ENCODE measurements around the gene PUSL1. TPM values are rescaled to one million over a fixed set of nuclear protein-coding genes. Genes with fewer than 3 reads are reported as not detected.

Gene PUSL1
- total RNA-seq, 1 experiment from 2014 or later = 38.0 TPM

- Mint-ChIP-seq H3K27ac (no peak overlapping the region), H3K4me3 (no peak overlapping the region), H3K9me3 (no peaks in the 10 kb centered on the region), H3K4me1 (peaks cover 0 to 7% of the 10 kb centered on the region in 2 experiments; a peak in 2 of 4 replicates), H3K27me3 (ENCODE audit: low read depth) (no peaks in the 10 kb centered on the region; the same call in 1 of the 2 replicates), H3K36me3 (ENCODE audit: insufficient read depth in 1 of 3, low read depth in 3 of 3) (no peaks in the 10 kb centered on the region)
- Histone ChIP-seq H3K27me3 (ENCODE audit: insufficient read depth, low read length) (no peaks in the 10 kb centered on the region), H2BK12ac (ENCODE audit: insufficient read length, low read depth, low read length) (no peak overlapping the region), H4K8ac (replicated peaks; ENCODE audit: insufficient read length, low read depth, low read length) (no peak overlapping the region), H3T11ph (ENCODE audit: low read length) (no peak overlapping the region), H3K14ac (ENCODE audit: insufficient read depth, low read length) (no peak overlapping the region; the same call in 1 of the 2 replicates), H3K56ac (ENCODE audit: insufficient read length, low read depth, low read length) (no peak overlapping the region), H3K27ac (ENCODE audit: insufficient read length, low read depth, low read length) (no peak overlapping the region), H4K91ac (ENCODE audit: insufficient read length, low read depth, low read length) (no peak overlapping the region), H3K9me3 (ENCODE audit: control insufficient read depth, low read depth, low read length) (no peaks in the 10 kb centered on the region), H3K4me1 (ENCODE audit: insufficient read depth, low read length) (no peaks in the 10 kb centered on the region), H3K9ac (ENCODE audit: extremely low read depth, insufficient read length, low read length) (no peak overlapping the region), H2AFZ (ENCODE audit: low read length) (no peak overlapping the region), H3K18ac (ENCODE audit: insufficient read length, low read depth, low read length) (no peak overlapping the region), H2BK15ac (ENCODE audit: low read depth, low read length) (no peak overlapping the region), H3K4ac (ENCODE audit: low read depth, low read length) (no peak overlapping the region), H3K4me2 (ENCODE audit: insufficient read depth, insufficient read length, low read length) (no peak overlapping the region), H3K23me2 (ENCODE audit: insufficient read length, low read depth, low read length, poor library complexity, severe bottlenecking) (peaks cover 4% of the 10 kb centered on the region), H2BK20ac (ENCODE audit: low read depth, low read length, poor library complexity, severe bottlenecking) (no peak overlapping the region), H3K79me1 (ENCODE audit: insufficient read depth, low read depth, low read length, poor library complexity, severe bottlenecking) (no peaks in the 10 kb centered on the region), H4K5ac (ENCODE audit: insufficient read length, low read depth, low read length) (no peak overlapping the region), H2BK5ac (ENCODE audit: insufficient read length, low read length) (no peak overlapping the region), H4K20me1 (ENCODE audit: control insufficient read depth, insufficient read depth, insufficient read length) (no peaks in the 10 kb centered on the region), H2BK120ac (ENCODE audit: low read depth, low read length, poor library complexity, severe bottlenecking) (no peak overlapping the region), H2AK5ac (ENCODE audit: insufficient read length, low read length) (no peak overlapping the region), H3K79me2 (ENCODE audit: insufficient read depth, low read length) (no peaks in the 10 kb centered on the region), H3K23ac (ENCODE audit: insufficient read length, low read depth, low read length) (no peak overlapping the region)
- DNase-seq = no peak
- TF ChIP-seq CTCF (conservative IDR thresholded peaks at IDR 0.05) = no peak
- no CpG with 5 or more reads among the region's 35 CpGs for WGBS (ENCODE audit: extremely low coverage, insufficient read length, low lambda C conversion rate)
Observed at GRCh38 chr1:1295154-1295923, 13.1 kb upstream of the PUSL1 start.

Measured in H9 (cell line).